GM21381 (cell line): Measurements from ENCODE around the gene DEFB132.
"Not testable (repeated sequence)": the region's sequence is repeated elsewhere in the genome, so short reads cannot be mapped to it uniquely, and the experiment has no call there.

Source experiments
- ATAC-seq: cut with Tn5 transposase; IDR thresholded peaks from one replicate; pipeline ENCODE4 v1.9.1; 2021; ENCODE audit warnings: mild to moderate bottlenecking, moderate library complexity; ENCODE audit not compliant: unreplicated experiment

The DEFB132 gene

GRCh38 chr20:257419-257818 lies at the start of gene DEFB132:
TSS of gene DEFB132 (plus strand) at chr20:257724. CDS start at chr20:257779, 55 bp downstream.
- ATAC-seq: no peak

- ATAC-seq: no peak
Measured at GRCh38 chr20:208942-209566, 48.5 kb upstream of the DEFB132 start.

GRCh38 chr20:210809-211502 lies 46.6 kb upstream of the DEFB132 start:
- no peak for ATAC-seq

- ATAC-seq: no peak
Measured at GRCh38 chr20:214383-214782, 43.1 kb upstream of the DEFB132 start.

GRCh38 chr20:215796-216195 lies 41.7 kb upstream of the DEFB132 start:
- no peak for ATAC-seq

- no peak for ATAC-seq
Measured at GRCh38 chr20:217266-217665, 40.3 kb upstream of the DEFB132 start.

- ATAC-seq: no peak
Measured at GRCh38 chr20:219290-220115, 38.0 kb upstream of the DEFB132 start.

GRCh38 chr20:221258-221830 lies 36.2 kb upstream of the DEFB132 start:
- no peak for ATAC-seq

GRCh38 chr20:225879-226278 lies 31.6 kb upstream of the DEFB132 start:
- ATAC-seq: not testable (repeated sequence)

GRCh38 chr20:226958-227357 lies 30.6 kb upstream of the DEFB132 start, which contains the start of gene DEFB129:
TSS of gene DEFB129 (plus strand) at chr20:227258. CDS start at chr20:227289, 31 bp downstream.
- ATAC-seq: no peak

GRCh38 chr20:227439-228105 lies 30.0 kb upstream of the DEFB132 start:
- ATAC-seq: no peak

- ATAC-seq: no peak
Measured at GRCh38 chr20:235891-236290, 21.6 kb upstream of the DEFB132 start.

GRCh38 chr20:237489-237888 lies 20.0 kb upstream of the DEFB132 start:
- no peak for ATAC-seq

GRCh38 chr20:237929-238328 lies 19.6 kb upstream of the DEFB132 start:
- ATAC-seq: no peak

- no peak for ATAC-seq
Measured at GRCh38 chr20:242905-243304, 14.6 kb upstream of the DEFB132 start.

- ATAC-seq: no peak
Measured at GRCh38 chr20:251354-251753, 6.2 kb upstream of the DEFB132 start.

GRCh38 chr20:252801-253200 lies 4.7 kb upstream of the DEFB132 start:
- no peak for ATAC-seq

- ATAC-seq: not testable (repeated sequence)
Measured at GRCh38 chr20:253447-253846, 4.1 kb upstream of the DEFB132 start.

- no peak for ATAC-seq
Measured at GRCh38 chr20:258269-258858, 840 bp downstream of the DEFB132 start.

GRCh38 chr20:258963-259362 lies 1.4 kb downstream of the DEFB132 start:
- ATAC-seq: no peak
